ENCODE results near the gene RNF26. TPM values are rescaled to one million over a fixed set of nuclear protein-coding genes. Genes with fewer than 3 reads are reported as not detected.

The RNF26 gene
- total and polyA plus RNA-seq, 2 donors (not counting 3 experiments of a cell fraction or from before 2014, with no cell fraction given), result 40.1 to 43.8 TPM

GRCh38 chr11:119370486-119371046 lies 36.2 kb downstream of the RNF26 start:
- Histone ChIP-seq H3K36me3 (ENCODE audit: control insufficient read depth in 2 of 2, extremely low read depth in 1 of 2, insufficient read depth in 2 of 2, low read length in 2 of 2) (no peaks in the 10 kb centered on the region), H3K9ac (replicated peaks; ENCODE audit: extremely low read depth, insufficient read depth, low read length) (no peak overlapping the region), H3K79me2 (ENCODE audit: control insufficient read depth, insufficient read depth, low read length) (no peaks in the 10 kb centered on the region), H3K4me2 (ENCODE audit: insufficient read depth, low read length) (no peak overlapping the region), H3K9me1 (replicated peaks; ENCODE audit: control insufficient read depth, extremely low read depth, insufficient read depth, low read length) (no peaks in the 10 kb centered on the region), H3K27me3 (ENCODE audit: control insufficient read depth in 2 of 2, insufficient read depth in 2 of 2, low read length in 2 of 2) (peaks cover 0 to 4% of the 10 kb centered on the region in 2 experiments), H3K4me3 (replicated peaks in 1 of 3; ENCODE audit: insufficient read depth in 1 of 3, low read depth in 1 of 3, low read length in 3 of 3) (no peak overlapping the region), H3K9me3 (replicated peaks; ENCODE audit: control insufficient read depth, insufficient read depth, low read length) (no peaks in the 10 kb centered on the region), H3K4me1 (ENCODE audit: control insufficient read depth, extremely low read depth, insufficient read depth, low read length) (no peaks in the 10 kb centered on the region), H2AFZ (ENCODE audit: low read depth, low read length) (no peak overlapping the region), H3K27ac (ENCODE audit: insufficient read depth, low read depth, low read length) (no peak overlapping the region), H4K20me1 (replicated peaks; ENCODE audit: control insufficient read depth, extremely low read depth, insufficient read depth, low read length) (no peaks in the 10 kb centered on the region)
- no TSS peak for BruUV-seq (replicated peaks)
- TF ChIP-seq MYC (IDR thresholded peaks at IDR 0.05; ENCODE audit: low read depth, low read length) (no peak), POLR2A (IDR thresholded peaks at IDR 0.05; ENCODE audit: low read depth, low read length) (no peak), POLR2AphosphoS5 (IDR thresholded peaks at IDR 0.05; ENCODE audit: insufficient read depth, low read depth, low read length) (no peak), GATA2 (IDR thresholded peaks at IDR 0.05; ENCODE audit: insufficient read depth, insufficient read length, low read depth, low read length) (no peak), MAX (IDR thresholded peaks at IDR 0.05; ENCODE audit: insufficient read depth, insufficient read length) (no peak), EZH2 (IDR thresholded peaks at IDR 0.05; ENCODE audit: borderline replicate concordance, low read depth, low read length, severe bottlenecking) (no peak), CTCF (IDR thresholded peaks at IDR 0.05; ENCODE audit: extremely low read depth in 1 of 2, insufficient read depth in 1 of 2, low read depth in 1 of 2, low read length in 2 of 2) (no peak)
- CTCF ChIA-PET, result interaction anchor here (0.9 to 11.7 kb wide), 6 partner anchors 9 to 50 kb away, joined by 3 to 154 read pairs (median 12); partner anchors contain the start of genes C1QTNF5 and USP2
- FAIRE-seq, result no peak
- intact Hi-C loops (cut with micrococcal nuclease) (loop anchor here (5.0 kb wide), 1 partner anchor 163 kb away; the partner anchor contains the start of gene CBL), dilution Hi-C loops (cut with MboI; ENCODE audit: extremely low pct_ligation_motif_present, low sequenced_read_pairs) (no loop called here)
- DNase-seq (ENCODE audit: low read depth, low spot score), result no peak
- POLR2A ChIA-PET, result no interaction called here
